Activated naive CD8-positive, alpha-beta T cell treated with anti-CD3 and anti-CD28 coated beads for 36 hours (primary cell): ENCODE results near the gene HOXB4. TPM values are rescaled to one million over a fixed set of nuclear protein-coding genes. Genes with fewer than 3 reads are reported as not detected.

ENCODE experiments used
- DNase-seq: peaks from one replicate; pipeline ENCODE4 v3.0.0; 2021
- H3K27ac Mint-ChIP-seq: one replicate; pipeline ENCODE4 v1.8.0; 2022; ENCODE audit warnings: mild to moderate bottlenecking, moderate library complexity, mixed read lengths
- H3K27me3 Mint-ChIP-seq: one replicate; pipeline ENCODE4 v1.8.0; 2022; ENCODE audit warnings: mild to moderate bottlenecking, mixed read lengths
- H3K36me3 Mint-ChIP-seq: one replicate; pipeline ENCODE4 v1.8.0; 2021; ENCODE audit warnings: mild to moderate bottlenecking, mixed read lengths
- H3K4me1 Mint-ChIP-seq: one replicate; pipeline ENCODE4 v1.8.0; 2021; ENCODE audit warnings: mixed read lengths
- H3K4me3 Mint-ChIP-seq: one replicate; pipeline ENCODE4 v1.8.0; 2022; ENCODE audit warnings: mild to moderate bottlenecking, moderate library complexity, mixed read lengths
- H3K9me3 Mint-ChIP-seq: one replicate; pipeline ENCODE4 v1.8.0; 2022; ENCODE audit warnings: mixed read lengths
- total RNA-seq, 2 experiments: library from RNA; stranded (reverse); gene quantifications; one replicate each; pipeline ENCODE4 v1.2.3, GENCODE V29; 2021

HOXB4 gene
- total RNA-seq, 2 experiments from 2014 or later = 1.3 to 1.9 TPM

- H3K27me3 Mint-ChIP-seq = peaks cover 14% of the 10 kb centered on the region
- H3K4me3 Mint-ChIP-seq = no peak overlapping the region
- no peak for DNase-seq
- H3K36me3 Mint-ChIP-seq = no peaks in the 10 kb centered on the region
- no peaks in the 10 kb centered on the region for H3K9me3 Mint-ChIP-seq
- peaks cover 1% of the 10 kb centered on the region for H3K4me1 Mint-ChIP-seq
- no peak overlapping the region for H3K27ac Mint-ChIP-seq
Measured at GRCh38 chr17:48567209-48567608, 10.9 kb downstream of the HOXB4 start.

GRCh38 chr17:48566717-48567116, 11.4 kb downstream of the HOXB4 start:
- DNase-seq = no peak
- Mint-ChIP-seq H3K27me3 (peaks cover 14% of the 10 kb centered on the region), H3K4me3 (no peak overlapping the region), H3K36me3 (no peaks in the 10 kb centered on the region), H3K27ac (no peak overlapping the region), H3K4me1 (peaks cover 2% of the 10 kb centered on the region), H3K9me3 (no peaks in the 10 kb centered on the region)

- H3K27ac Mint-ChIP-seq = no peak overlapping the region
- peaks cover 14% of the 10 kb centered on the region for H3K27me3 Mint-ChIP-seq
Measured at GRCh38 chr17:48565925-48566710, 12.0 kb downstream of the HOXB4 start.

GRCh38 chr17:48565022-48565554, 13.1 kb downstream of the HOXB4 start:
- peaks cover 9% of the 10 kb centered on the region for H3K4me1 Mint-ChIP-seq
- peaks cover 14% of the 10 kb centered on the region for H3K27me3 Mint-ChIP-seq
- no peak overlapping the region for H3K4me3 Mint-ChIP-seq
- H3K27ac Mint-ChIP-seq = no peak overlapping the region
- no peak for DNase-seq
- H3K36me3 Mint-ChIP-seq = no peaks in the 10 kb centered on the region
- no peaks in the 10 kb centered on the region for H3K9me3 Mint-ChIP-seq

More at GRCh38 chr17:48565925-48566710, 12.0 kb downstream of the HOXB4 start:
- DNase-seq = no peak
- Mint-ChIP-seq H3K9me3 (no peaks in the 10 kb centered on the region), H3K36me3 (no peaks in the 10 kb centered on the region), H3K4me3 (no peak overlapping the region), H3K4me1 (peaks cover 8% of the 10 kb centered on the region)

GRCh38 chr17:48564188-48565021, 13.7 kb downstream of the HOXB4 start:
- Mint-ChIP-seq H3K27ac (no peak overlapping the region), H3K4me3 (no peak overlapping the region), H3K4me1 (peaks cover 9% of the 10 kb centered on the region), H3K9me3 (no peaks in the 10 kb centered on the region), H3K36me3 (no peaks in the 10 kb centered on the region), H3K27me3 (peaks cover 14% of the 10 kb centered on the region)
- no peak for DNase-seq

- Mint-ChIP-seq H3K9me3 (no peaks in the 10 kb centered on the region), H3K4me3 (peak overlapping the region; percentile 22), H3K27me3 (peaks cover 14% of the 10 kb centered on the region), H3K36me3 (no peaks in the 10 kb centered on the region), H3K4me1 (peaks cover 9% of the 10 kb centered on the region), H3K27ac (no peak overlapping the region)
- no peak for DNase-seq
Measured at GRCh38 chr17:48563867-48564187, 14.3 kb downstream of the HOXB4 start.

- H3K27me3 Mint-ChIP-seq = peaks cover 14% of the 10 kb centered on the region
- DNase-seq = no peak
- no peaks in the 10 kb centered on the region for H3K36me3 Mint-ChIP-seq
- peak overlapping the region; percentile 22 for H3K4me3 Mint-ChIP-seq
- H3K27ac Mint-ChIP-seq = no peak overlapping the region
- H3K4me1 Mint-ChIP-seq = peaks cover 9% of the 10 kb centered on the region
- H3K9me3 Mint-ChIP-seq = no peaks in the 10 kb centered on the region
Measured at GRCh38 chr17:48563385-48563838, 14.7 kb downstream of the HOXB4 start.

GRCh38 chr17:48562934-48563333, 15.2 kb downstream of the HOXB4 start:
- Mint-ChIP-seq H3K4me1 (peaks cover 9% of the 10 kb centered on the region), H3K36me3 (no peaks in the 10 kb centered on the region), H3K27me3 (peaks cover 16% of the 10 kb centered on the region), H3K27ac (no peak overlapping the region), H3K9me3 (no peaks in the 10 kb centered on the region), H3K4me3 (no peak overlapping the region)
- no peak for DNase-seq

GRCh38 chr17:48561884-48562810, 16.0 kb downstream of the HOXB4 start:
- Mint-ChIP-seq H3K9me3 (no peaks in the 10 kb centered on the region), H3K27ac (no peak overlapping the region), H3K36me3 (no peaks in the 10 kb centered on the region), H3K27me3 (peaks cover 19% of the 10 kb centered on the region), H3K4me3 (no peak overlapping the region), H3K4me1 (peaks cover 9% of the 10 kb centered on the region)
- DNase-seq = no peak

- Mint-ChIP-seq H3K27ac (no peak overlapping the region), H3K4me1 (peaks cover 13% of the 10 kb centered on the region)
Measured at GRCh38 chr17:48559840-48560817, 18.0 kb downstream of the HOXB4 start.

GRCh38 chr17:48559122-48559839, 18.9 kb downstream of the HOXB4 start:
- peaks cover 41% of the 10 kb centered on the region for H3K27me3 Mint-ChIP-seq

More at GRCh38 chr17:48559840-48560817, 18.0 kb downstream of the HOXB4 start:
- no peak overlapping the region for H3K4me3 Mint-ChIP-seq
- DNase-seq = no peak
- H3K9me3 Mint-ChIP-seq = no peaks in the 10 kb centered on the region
- H3K36me3 Mint-ChIP-seq = no peaks in the 10 kb centered on the region
- peaks cover 34% of the 10 kb centered on the region for H3K27me3 Mint-ChIP-seq

GRCh38 chr17:48558831-48559121, 19.4 kb downstream of the HOXB4 start:
- no peak overlapping the region for H3K27ac Mint-ChIP-seq
- no peaks in the 10 kb centered on the region for H3K9me3 Mint-ChIP-seq
- no peak for DNase-seq
- peaks cover 15% of the 10 kb centered on the region for H3K4me1 Mint-ChIP-seq
- H3K36me3 Mint-ChIP-seq = no peaks in the 10 kb centered on the region
- no peak overlapping the region for H3K4me3 Mint-ChIP-seq
- H3K27me3 Mint-ChIP-seq = peaks cover 40% of the 10 kb centered on the region

More at GRCh38 chr17:48559122-48559839, 18.9 kb downstream of the HOXB4 start:
- Mint-ChIP-seq H3K4me1 (peaks cover 15% of the 10 kb centered on the region), H3K27ac (no peak overlapping the region), H3K36me3 (no peaks in the 10 kb centered on the region), H3K9me3 (no peaks in the 10 kb centered on the region), H3K4me3 (no peak overlapping the region)
- no peak for DNase-seq
